Panc1 (cell line): ENCODE results near the gene PHF24.

Source experiments
- POLR2AphosphoS5 ChIP-seq: IDR thresholded peaks from 2 replicates; pipeline ENCODE4 v1.6.1; 2012; ENCODE audit warnings: mild to moderate bottlenecking, low read depth, low read length, moderate library complexity
- SIN3A ChIP-seq: IDR thresholded peaks from 2 replicates; pipeline ENCODE4 v1.6.1; 2012; ENCODE audit warnings: low read depth, mild to moderate bottlenecking, low read length, moderate library complexity, borderline replicate concordance; ENCODE audit not compliant: insufficient read depth
- TCF7L2 ChIP-seq: IDR thresholded peaks from 2 replicates; pipeline ENCODE4 v1.6.1; 2011; ENCODE audit warnings: mild to moderate bottlenecking, low read depth, low read length, inconsistent platforms
- TF ChIP-seq, protein P1 (sequence below): fragments of 450-650 bp; IDR thresholded peaks from 2 replicates; pipeline ENCODE4 v1.5.1; 2017; ENCODE audit warnings: mild to moderate bottlenecking

DNA sequence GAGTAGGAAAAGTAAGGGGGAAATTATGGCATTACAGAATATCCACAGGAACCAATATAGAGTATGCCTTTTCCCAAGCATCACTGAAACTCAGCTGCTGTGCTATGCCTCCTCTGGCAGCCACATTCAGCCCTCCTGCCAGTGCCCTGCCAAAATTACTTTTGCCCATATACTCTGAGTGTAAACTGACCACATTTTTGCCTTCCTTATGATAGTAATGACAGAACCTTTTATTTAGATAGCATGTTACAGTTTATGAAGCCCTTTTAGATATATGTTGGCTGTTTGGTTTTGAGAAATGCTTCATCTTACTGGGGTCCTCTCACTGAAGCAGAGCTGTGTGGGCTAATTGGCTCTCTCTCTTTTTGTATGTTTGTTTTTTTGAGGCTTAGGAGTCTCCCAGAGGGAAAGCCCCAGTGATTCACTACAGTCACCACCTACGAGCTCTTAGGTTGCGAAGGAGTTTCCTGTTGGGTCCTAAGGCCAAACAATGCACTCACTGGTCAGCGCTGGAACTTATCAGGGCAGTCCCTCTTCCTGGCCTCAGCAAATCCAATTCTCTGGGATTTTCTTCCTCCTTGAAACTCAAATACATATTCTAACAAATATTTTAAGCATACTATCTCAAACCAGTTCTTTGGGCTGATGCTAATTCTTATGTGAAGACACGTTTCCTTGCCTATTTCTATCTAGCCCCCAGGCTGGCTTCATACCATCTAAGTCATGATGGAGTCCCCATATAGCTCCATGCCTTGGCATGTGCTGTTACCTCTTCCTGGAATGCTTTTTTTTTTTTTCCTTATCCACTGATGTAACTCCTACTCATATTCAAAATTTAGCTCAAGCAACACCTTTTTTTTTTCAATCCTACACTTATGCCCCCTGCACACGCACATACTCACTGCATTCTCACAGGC lies 3.7 kb downstream of the PHF24 start:
- TF ChIP-seq, protein P1, sequence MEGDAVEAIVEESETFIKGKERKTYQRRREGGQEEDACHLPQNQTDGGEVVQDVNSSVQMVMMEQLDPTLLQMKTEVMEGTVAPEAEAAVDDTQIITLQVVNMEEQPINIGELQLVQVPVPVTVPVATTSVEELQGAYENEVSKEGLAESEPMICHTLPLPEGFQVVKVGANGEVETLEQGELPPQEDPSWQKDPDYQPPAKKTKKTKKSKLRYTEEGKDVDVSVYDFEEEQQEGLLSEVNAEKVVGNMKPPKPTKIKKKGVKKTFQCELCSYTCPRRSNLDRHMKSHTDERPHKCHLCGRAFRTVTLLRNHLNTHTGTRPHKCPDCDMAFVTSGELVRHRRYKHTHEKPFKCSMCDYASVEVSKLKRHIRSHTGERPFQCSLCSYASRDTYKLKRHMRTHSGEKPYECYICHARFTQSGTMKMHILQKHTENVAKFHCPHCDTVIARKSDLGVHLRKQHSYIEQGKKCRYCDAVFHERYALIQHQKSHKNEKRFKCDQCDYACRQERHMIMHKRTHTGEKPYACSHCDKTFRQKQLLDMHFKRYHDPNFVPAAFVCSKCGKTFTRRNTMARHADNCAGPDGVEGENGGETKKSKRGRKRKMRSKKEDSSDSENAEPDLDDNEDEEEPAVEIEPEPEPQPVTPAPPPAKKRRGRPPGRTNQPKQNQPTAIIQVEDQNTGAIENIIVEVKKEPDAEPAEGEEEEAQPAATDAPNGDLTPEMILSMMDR, result no peak
- TF ChIP-seq TCF7L2 (no peak), POLR2AphosphoS5 (no peak), SIN3A (no peak)
